Activated naive CD4-positive, alpha-beta T cell treated with anti-CD3 and anti-CD28 coated beads for 36 hours (primary cell): ENCODE measurements around the gene SGCA. TPM values are rescaled to one million over a fixed set of nuclear protein-coding genes. Genes with fewer than 3 reads are reported as not detected.

Experiments used
- CTCF ChIA-PET: fragments of 350-600 bp; sonication (Branson Sonifier 250); formaldehyde crosslinking; loops from one replicate; lab custom pipeline; 2021; ENCODE audit warnings: antibody characterized with exemption; lab: Charles Lee
- DNase-seq: peaks from one replicate; pipeline ENCODE4 v3.0.0-alpha.2; 2020
- H3K27ac Mint-ChIP-seq: one replicate; pipeline ENCODE4 v1.8.0; 2021; ENCODE audit warnings: mild to moderate bottlenecking, mixed read lengths
- H3K27me3 Mint-ChIP-seq: one replicate; pipeline ENCODE4 v1.8.0; 2021; ENCODE audit warnings: low read depth, mixed read lengths
- H3K36me3 Mint-ChIP-seq: one replicate; pipeline ENCODE4 v1.8.0; 2021; ENCODE audit warnings: low read depth, mixed read lengths
- H3K4me1 Mint-ChIP-seq: one replicate; pipeline ENCODE4 v1.8.0; 2021; ENCODE audit warnings: low read depth, mixed read lengths
- H3K4me3 Mint-ChIP-seq: one replicate; pipeline ENCODE4 v1.8.0; 2021; ENCODE audit warnings: mild to moderate bottlenecking, moderate library complexity, mixed read lengths
- H3K9me3 Mint-ChIP-seq: one replicate; pipeline ENCODE4 v1.8.0; 2021; ENCODE audit warnings: mixed read lengths
- intact Hi-C: fragments of 100-400 bp; cut with micrococcal nuclease; formaldehyde crosslinking; loops from one replicate; pipeline ENCODE4 v1.15.1; 2023
- total RNA-seq, 2 experiments: library from RNA; stranded (reverse); gene quantifications; one replicate each; pipeline ENCODE4 v1.2.3, GENCODE V29; 2021

SGCA gene
- total RNA-seq, 2 experiments from 2014 or later: 0.14 TPM; not detected in 1

GRCh38 chr17:50205963-50206505 is 40.2 kb downstream of the SGCA start:
- Mint-ChIP-seq H3K27ac (no peak overlapping the region), H3K4me1 (peaks cover 9% of the 10 kb centered on the region), H3K27me3 (peaks cover 44% of the 10 kb centered on the region), H3K4me3 (no peak overlapping the region), H3K9me3 (no peaks in the 10 kb centered on the region), H3K36me3 (no peaks in the 10 kb centered on the region)
- no peak for DNase-seq
- intact Hi-C loops: no loop called here
- CTCF ChIA-PET: interaction anchor here (3.4 to 7.5 kb wide), 2 partner anchors 65 to 91 kb away, joined by 16 to 225 read pairs; partner anchors contain the start of gene TMEM92

GRCh38 chr17:50206604-50207293 is 40.9 kb downstream of the SGCA start:
- CTCF ChIA-PET: interaction anchor here (1.1 to 7.5 kb wide), 3 partner anchors 65 to 91 kb away, joined by 3 to 225 read pairs (median 16); partner anchors contain the start of gene TMEM92
- no peak overlapping the region for H3K4me3 Mint-ChIP-seq
- no peaks in the 10 kb centered on the region for H3K36me3 Mint-ChIP-seq
- no peak for DNase-seq
- peaks cover 42% of the 10 kb centered on the region for H3K27me3 Mint-ChIP-seq
- intact Hi-C loops: no loop called here
- peaks cover 12% of the 10 kb centered on the region for H3K4me1 Mint-ChIP-seq
- no peak overlapping the region for H3K27ac Mint-ChIP-seq
- H3K9me3 Mint-ChIP-seq: no peaks in the 10 kb centered on the region

- intact Hi-C loops: no loop called here
- Mint-ChIP-seq H3K9me3 (no peaks in the 10 kb centered on the region), H3K27ac (no peak overlapping the region), H3K36me3 (no peaks in the 10 kb centered on the region), H3K4me1 (peaks cover 16% of the 10 kb centered on the region), H3K4me3 (no peak overlapping the region), H3K27me3 (peaks cover 37% of the 10 kb centered on the region)
- CTCF ChIA-PET: interaction anchor here (0.6 to 1.1 kb wide), 3 partner anchors 9 to 90 kb away, joined by 3 to 6 read pairs (median 3); no protein-coding TSS in a partner anchor
- no peak for DNase-seq
Observed at GRCh38 chr17:50207315-50207714, 41.5 kb downstream of the SGCA start.

GRCh38 chr17:50207792-50208567 is 42.2 kb downstream of the SGCA start:
- Mint-ChIP-seq H3K9me3 (no peaks in the 10 kb centered on the region), H3K27me3 (peaks cover 30% of the 10 kb centered on the region), H3K27ac (no peak overlapping the region), H3K4me3 (no peak overlapping the region), H3K36me3 (no peaks in the 10 kb centered on the region), H3K4me1 (peaks cover 22% of the 10 kb centered on the region)
- intact Hi-C loops: no loop called here
- CTCF ChIA-PET: interaction anchor here (0.6 to 1.1 kb wide), 4 partner anchors 10 to 113 kb away, joined by 3 to 6 read pairs (median 4); no protein-coding TSS in a partner anchor
- DNase-seq: no peak

- peaks cover 29% of the 10 kb centered on the region for H3K4me1 Mint-ChIP-seq
- CTCF ChIA-PET: interaction anchor here (1.1 to 10.5 kb wide), 2 partner anchors 7 to 114 kb away, joined by 4 to 87 read pairs; partner anchors contain the start of gene COL1A1
- peaks cover 29% of the 10 kb centered on the region for H3K27me3 Mint-ChIP-seq
- intact Hi-C loops: no loop called here
- DNase-seq: no peak
- no peak overlapping the region for H3K27ac Mint-ChIP-seq
- no peaks in the 10 kb centered on the region for H3K36me3 Mint-ChIP-seq
- no peaks in the 10 kb centered on the region for H3K9me3 Mint-ChIP-seq
- no peak overlapping the region for H3K4me3 Mint-ChIP-seq
Observed at GRCh38 chr17:50208611-50209061, 42.8 kb downstream of the SGCA start.

GRCh38 chr17:50209133-50209471 is 43.3 kb downstream of the SGCA start:
- H3K9me3 Mint-ChIP-seq: no peaks in the 10 kb centered on the region
- no peaks in the 10 kb centered on the region for H3K36me3 Mint-ChIP-seq
- CTCF ChIA-PET: interaction anchor here (1.1 to 10.5 kb wide), 3 partner anchors 8 to 114 kb away, joined by 3 to 87 read pairs (median 4); partner anchors contain the start of gene COL1A1
- peaks cover 25% of the 10 kb centered on the region for H3K27me3 Mint-ChIP-seq
- H3K4me1 Mint-ChIP-seq: peaks cover 30% of the 10 kb centered on the region
- DNase-seq: no peak
- intact Hi-C loops: no loop called here
- H3K27ac Mint-ChIP-seq: no peak overlapping the region
- H3K4me3 Mint-ChIP-seq: no peak overlapping the region

- Mint-ChIP-seq H3K27me3 (peaks cover 25% of the 10 kb centered on the region), H3K27ac (no peak overlapping the region), H3K36me3 (no peaks in the 10 kb centered on the region), H3K9me3 (no peaks in the 10 kb centered on the region), H3K4me3 (no peak overlapping the region), H3K4me1 (peaks cover 30% of the 10 kb centered on the region)
- intact Hi-C loops: no loop called here
- DNase-seq: no peak
- CTCF ChIA-PET: interaction anchor here (1.4 to 10.5 kb wide), 3 partner anchors 8 to 62 kb away, joined by 3 to 87 read pairs (median 11); partner anchors contain the start of gene COL1A1
Observed at GRCh38 chr17:50209472-50210239, 43.9 kb downstream of the SGCA start.

- no peaks in the 10 kb centered on the region for H3K9me3 Mint-ChIP-seq
- CTCF ChIA-PET: interaction anchor here (0.7 to 10.5 kb wide), 4 partner anchors 9 to 86 kb away, joined by 3 to 87 read pairs (median 7); partner anchors contain the start of gene COL1A1
- no peak for DNase-seq
- H3K27ac Mint-ChIP-seq: no peak overlapping the region
- H3K4me1 Mint-ChIP-seq: peaks cover 30% of the 10 kb centered on the region
- H3K4me3 Mint-ChIP-seq: no peak overlapping the region
- intact Hi-C loops: no loop called here
- H3K36me3 Mint-ChIP-seq: no peaks in the 10 kb centered on the region
- H3K27me3 Mint-ChIP-seq: peaks cover 18% of the 10 kb centered on the region
Observed at GRCh38 chr17:50210240-50211225, 44.7 kb downstream of the SGCA start.

- Mint-ChIP-seq H3K27me3 (peaks cover 12% of the 10 kb centered on the region), H3K4me1 (peaks cover 30% of the 10 kb centered on the region), H3K27ac (no peak overlapping the region), H3K36me3 (no peaks in the 10 kb centered on the region), H3K9me3 (no peaks in the 10 kb centered on the region), H3K4me3 (no peak overlapping the region)
- DNase-seq: no peak
- CTCF ChIA-PET: interaction anchor here (0.7 to 10.5 kb wide), 9 partner anchors 7 to 86 kb away, joined by 3 to 87 read pairs (median 9); partner anchors contain the start of gene COL1A1
- intact Hi-C loops: no loop called here
Observed at GRCh38 chr17:50211249-50212120, 45.7 kb downstream of the SGCA start.
